ENCODE results near the gene MYOM1.

- TF ChIP-seq CTCF (conservative IDR thresholded peaks at IDR 0.05 in 1 of 2, IDR thresholded peaks at IDR 0.05 in 1 of 2; ENCODE audit: extremely low read depth in 1 of 2, insufficient read depth in 1 of 2, low read depth in 1 of 2, low read length in 2 of 2) (no peak), EZH2 (IDR thresholded peaks at IDR 0.05; ENCODE audit: borderline replicate concordance, low read length) (no peak)
Observed at GRCh38 chr18:3140986-3141639, 78.7 kb downstream of the MYOM1 start.

All from mammary epithelial cell (primary cell).